HepG2 (cell line): Measurements from ENCODE around the gene COQ8B. TPM values are rescaled to one million over a fixed set of nuclear protein-coding genes. Genes with fewer than 3 reads are reported as not detected.
A peak's percentile ranks its signal among the peaks of the same experiment; 100 is the strongest.

Source experiments
- IRX3 ChIP-seq: sonication (generic); formaldehyde crosslinking; IDR thresholded peaks from 2 replicates; pipeline ENCODE4 v1.8.1; 2023; ENCODE audit warnings: mild to moderate bottlenecking, low read depth, missing genetic modification reagents, borderline replicate concordance
- KIAA2018 ChIP-seq: sonication (generic); formaldehyde crosslinking; IDR thresholded peaks from 2 replicates; pipeline ENCODE4 v1.5.0; 2020; ENCODE audit warnings: mild to moderate bottlenecking, missing genetic modification reagents, borderline replicate concordance
- LCORL ChIP-seq, 2 experiments: fragments of 450-650 bp in 1 of 2; sonication (generic) in 1 of 2; formaldehyde crosslinking in 1 of 2; IDR thresholded peaks; 2 replicates each; pipeline versions ENCODE4 v1.5.0 to v1.6.1; 2017 to 2020; ENCODE audit warnings: antibody characterized with exemption in 1 of 2, missing genetic modification reagents in 1 of 2
- NFYB ChIP-seq: sonication (generic); formaldehyde crosslinking; IDR thresholded peaks from 2 replicates; pipeline ENCODE4 v1.4.0; 2020; ENCODE audit warnings: missing genetic modification reagents
- PREB ChIP-seq: sonication (generic); formaldehyde crosslinking; IDR thresholded peaks from 2 replicates; pipeline ENCODE4 v1.4.0; 2020; ENCODE audit warnings: missing genetic modification reagents
- ZFY ChIP-seq: sonication (generic); formaldehyde crosslinking; IDR thresholded peaks from 2 replicates; pipeline ENCODE4 v1.4.0; 2020; ENCODE audit warnings: missing genetic modification reagents
- ZMYM2 ChIP-seq: sonication (generic); formaldehyde crosslinking; IDR thresholded peaks from 2 replicates; pipeline ENCODE4 v1.8.0; 2022; ENCODE audit warnings: mild to moderate bottlenecking, missing genetic modification reagents
- ZNF17 ChIP-seq: sonication (generic); formaldehyde crosslinking; IDR thresholded peaks from 2 replicates; pipeline ENCODE4 v1.5.0; 2020; ENCODE audit warnings: mild to moderate bottlenecking, missing genetic modification reagents
- ZNF224 ChIP-seq: sonication (generic); formaldehyde crosslinking; IDR thresholded peaks from 2 replicates; pipeline ENCODE4 v1.5.0; 2020; ENCODE audit warnings: mild to moderate bottlenecking, missing genetic modification reagents
- ZNF839 ChIP-seq: sonication (generic); formaldehyde crosslinking; IDR thresholded peaks from 2 replicates; pipeline ENCODE4 v1.4.0; 2020; ENCODE audit warnings: missing genetic modification reagents, mild to moderate bottlenecking, borderline replicate concordance
- polyA plus RNA-seq, 8 experiments: library from polyadenylated mRNA; depleted of rRNA in 3 of 8; stranded (reverse) in 7 of 8; unstranded in 1 of 8; fragments of >200 nt; fragmentation: Illumina TruSeq in 4 of 8; extraction: Trizol in 4 of 8; gene quantifications; 2 replicates each; pipeline versions ENCODE4 v1.2.1 to v1.2.3, GENCODE V29; 2011 to 2016; ENCODE audit warnings: low read depth in 4 of 8, missing spikeins in 1 of 8, mixed read lengths in 1 of 8; ENCODE audit not compliant: insufficient read depth in 1 of 8
- total RNA-seq, 5 experiments: library from RNA; depleted of rRNA; stranded (reverse); fragments of >200 nt; fragmentation: Illumina TruSeq; extraction: Trizol; gene quantifications; 2 replicates each; pipeline ENCODE4 v1.2.3, GENCODE V29; 2016; ENCODE audit warnings: low read depth in 1 of 5
- TF ChIP-seq, protein P1 (sequence below): fragments of 450-650 bp; IDR thresholded peaks from 2 replicates; pipeline ENCODE4 v1.6.1; 2017; ENCODE audit warnings: mild to moderate bottlenecking

COQ8B gene
- total and polyA plus RNA-seq, 2 of the 13 experiments (the other 11 are each of a cell fraction or from before 2014, with no cell fraction given): 12.3 to 17.2 TPM

DNA sequence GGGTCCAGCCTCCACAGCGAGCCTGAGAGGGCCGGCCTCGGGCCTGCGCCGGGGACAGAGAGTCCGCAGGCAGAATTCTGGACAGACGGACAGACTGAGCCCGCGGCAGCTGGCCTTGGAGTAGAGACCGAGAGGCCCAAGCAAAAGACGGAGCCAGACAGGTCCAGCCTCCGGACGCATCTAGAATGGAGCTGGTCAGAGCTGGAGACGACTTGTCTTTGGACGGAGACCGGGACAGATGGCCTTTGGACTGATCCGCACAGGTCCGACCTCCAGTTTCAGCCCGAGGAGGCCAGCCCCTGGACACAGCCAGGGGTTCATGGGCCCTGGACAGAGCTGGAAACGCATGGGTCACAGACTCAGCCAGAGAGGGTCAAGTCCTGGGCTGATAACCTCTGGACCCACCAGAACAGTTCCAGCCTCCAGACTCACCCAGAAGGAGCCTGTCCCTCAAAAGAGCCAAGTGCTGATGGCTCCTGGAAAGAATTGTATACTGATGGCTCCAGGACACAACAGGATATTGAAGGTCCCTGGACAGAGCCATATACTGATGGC is 716 bp upstream of the COQ8B start (continued):
- TF ChIP-seq ZFY (peak; percentile 84), NFYB (CRISPR knock-in tag) (no peak), ZMYM2 (CRISPR knock-in tag) (peak; percentile 34; the same call in 1 of the 2 replicates), KIAA2018 (no peak), ZNF839 (no peak), ZNF224 (CRISPR knock-in tag) (no peak), PREB (CRISPR knock-in tag) (no peak), ZNF17 (CRISPR knock-in tag) (no peak), LCORL (IDR thresholded peaks at IDR 0.05) (no peak), LCORL (CRISPR knock-in tag; IDR thresholded peaks at IDR 0.05) (no peak), IRX3 (CRISPR knock-in tag) (no peak)
- TF ChIP-seq, protein P1, sequence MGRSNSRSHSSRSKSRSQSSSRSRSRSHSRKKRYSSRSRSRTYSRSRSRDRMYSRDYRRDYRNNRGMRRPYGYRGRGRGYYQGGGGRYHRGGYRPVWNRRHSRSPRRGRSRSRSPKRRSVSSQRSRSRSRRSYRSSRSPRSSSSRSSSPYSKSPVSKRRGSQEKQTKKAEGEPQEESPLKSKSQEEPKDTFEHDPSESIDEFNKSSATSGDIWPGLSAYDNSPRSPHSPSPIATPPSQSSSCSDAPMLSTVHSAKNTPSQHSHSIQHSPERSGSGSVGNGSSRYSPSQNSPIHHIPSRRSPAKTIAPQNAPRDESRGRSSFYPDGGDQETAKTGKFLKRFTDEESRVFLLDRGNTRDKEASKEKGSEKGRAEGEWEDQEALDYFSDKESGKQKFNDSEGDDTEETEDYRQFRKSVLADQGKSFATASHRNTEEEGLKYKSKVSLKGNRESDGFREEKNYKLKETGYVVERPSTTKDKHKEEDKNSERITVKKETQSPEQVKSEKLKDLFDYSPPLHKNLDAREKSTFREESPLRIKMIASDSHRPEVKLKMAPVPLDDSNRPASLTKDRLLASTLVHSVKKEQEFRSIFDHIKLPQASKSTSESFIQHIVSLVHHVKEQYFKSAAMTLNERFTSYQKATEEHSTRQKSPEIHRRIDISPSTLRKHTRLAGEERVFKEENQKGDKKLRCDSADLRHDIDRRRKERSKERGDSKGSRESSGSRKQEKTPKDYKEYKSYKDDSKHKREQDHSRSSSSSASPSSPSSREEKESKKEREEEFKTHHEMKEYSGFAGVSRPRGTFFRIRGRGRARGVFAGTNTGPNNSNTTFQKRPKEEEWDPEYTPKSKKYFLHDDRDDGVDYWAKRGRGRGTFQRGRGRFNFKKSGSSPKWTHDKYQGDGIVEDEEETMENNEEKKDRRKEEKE: no peak
